GM21717 (cell line): ENCODE data around the gene ZNF638.

Experiments used
- ATAC-seq: cut with Tn5 transposase; IDR thresholded peaks from one replicate; pipeline ENCODE4 v1.9.1; 2021; ENCODE audit warnings: mild to moderate bottlenecking, moderate library complexity; ENCODE audit not compliant: unreplicated experiment

Gene ZNF638

GRCh38 chr2:71454221-71455010, 122.8 kb downstream of the ZNF638 start:
- ATAC-seq, result no peak

GRCh38 chr2:71455011-71455740, 123.6 kb downstream of the ZNF638 start:
- no peak for ATAC-seq

- no peak for ATAC-seq
Measured at GRCh38 chr2:71455741-71456569, 124.4 kb downstream of the ZNF638 start.

- no peak for ATAC-seq
Measured at GRCh38 chr2:71456617-71457016, 125.0 kb downstream of the ZNF638 start.

GRCh38 chr2:71457123-71457915, 125.7 kb downstream of the ZNF638 start:
- no peak for ATAC-seq

- no peak for ATAC-seq
Measured at GRCh38 chr2:71457923-71458322, 126.3 kb downstream of the ZNF638 start.

- no peak for ATAC-seq
Measured at GRCh38 chr2:71458413-71459083, 127.0 kb downstream of the ZNF638 start.

- ATAC-seq, result no peak
Measured at GRCh38 chr2:71459084-71459431, 127.5 kb downstream of the ZNF638 start.

- ATAC-seq, result no peak
Measured at GRCh38 chr2:71460056-71460455, 128.5 kb downstream of the ZNF638 start.

- ATAC-seq, result no peak
Measured at GRCh38 chr2:71460595-71461303, 129.2 kb downstream of the ZNF638 start.

- no peak for ATAC-seq
Measured at GRCh38 chr2:71461304-71461671, 129.7 kb downstream of the ZNF638 start.

GRCh38 chr2:71462056-71462605, 130.5 kb downstream of the ZNF638 start:
- no peak for ATAC-seq

GRCh38 chr2:71462641-71463341, 131.2 kb downstream of the ZNF638 start:
- no peak for ATAC-seq

- ATAC-seq, result no peak
Measured at GRCh38 chr2:71463342-71463654, 131.7 kb downstream of the ZNF638 start.

GRCh38 chr2:71464389-71464788, 132.8 kb downstream of the ZNF638 start:
- no peak for ATAC-seq

- ATAC-seq, result no peak
Measured at GRCh38 chr2:71465356-71465755, 133.8 kb downstream of the ZNF638 start.

GRCh38 chr2:71465961-71466300, 134.3 kb downstream of the ZNF638 start:
- ATAC-seq, result no peak

- ATAC-seq, result no peak
Measured at GRCh38 chr2:71466301-71467179, 135.0 kb downstream of the ZNF638 start.
